Left lung (tissue), 10 donors: Measurements from ENCODE around the gene NID1. TPM values are rescaled to one million over a fixed set of nuclear protein-coding genes. Genes with fewer than 3 reads are reported as not detected.

Source experiments
- ATAC-seq: fragments of 200-7000 bp; cut with Tn5 transposase; one replicate; pipeline ENCODE4 v1.9.1; 2020; ENCODE audit warnings: moderate library complexity
- DNase-seq, 4 donors: peaks; one replicate each; pipeline ENCODE4 v3.0.0-alpha.2; 2013 to 2020
- H3K27ac ChIP-seq, 2 donors: fragments of 200-600 bp; sonication (generic) in 1 of 2; one replicate each; pipeline versions ENCODE4 v1.5.0 to v1.8.0; 2020 to 2021
- H3K27me3 ChIP-seq, 2 donors: fragments of 200-600 bp; sonication (generic) in 1 of 2; one replicate each; pipeline versions ENCODE4 v1.5.0 to v1.8.0; 2020 to 2021
- H3K36me3 ChIP-seq, 2 donors: fragments of 200-600 bp; sonication (generic) in 1 of 2; one replicate each; pipeline versions ENCODE4 v1.5.0 to v1.8.0; 2020 to 2021
- H3K4me1 ChIP-seq, 2 donors: fragments of 200-600 bp; one replicate each; pipeline ENCODE4 v1.8.0; 2021
- H3K4me3 ChIP-seq, 2 donors: fragments of 200-600 bp; sonication (generic) in 1 of 2; one replicate each; pipeline versions ENCODE4 v1.5.0 to v1.8.0; 2020 to 2021; ENCODE audit warnings: mild to moderate bottlenecking in 1 of 2
- H3K9me3 ChIP-seq, 2 donors: fragments of 200-600 bp; sonication (generic) in 1 of 2; one replicate each; pipeline versions ENCODE4 v1.5.0 to v1.8.0; 2020 to 2021
- intact Hi-C, 2 donors: fragments of 100-400 bp; cut with DNase I; formaldehyde crosslinking; loops; one replicate each; pipeline versions ENCODE4 v1.11.2 to v1.14.2; 2022
- polyA plus RNA-seq, 6 donors: library from polyadenylated mRNA; unstranded; fragments of 120-200 nt; gene quantifications; one replicate each; pipeline ENCODE4 v1.2.1, GENCODE V29; 2013; ENCODE audit not compliant: insufficient read length in 6 of 6
- total RNA-seq, 2 donors: library from RNA; stranded (reverse); fragmentation: NEBNext Ultra II Directional; extraction: Animal tissue kit (Norgen Biotek cat#: 25700); gene quantifications; one replicate each; pipeline ENCODE4 v1.2.1, GENCODE V29; 2021
- TF ChIP-seq, protein P1 (sequence below), 2 donors: fragments of 200-600 bp; sonication (generic) in 1 of 2; IDR thresholded peaks; one replicate each; pipeline versions ENCODE4 v1.5.0 to v1.8.0; 2021; ENCODE audit warnings: antibody characterized with exemption in 2 of 2
- donor health status: DM: no; HTN: yes; CAD: no.
- donor health status: DM: no; HTN: no; CAD: no.

Gene NID1
- total and polyA plus RNA-seq, 8 donors: 55.4 to 233 (median 218) TPM

DNA sequence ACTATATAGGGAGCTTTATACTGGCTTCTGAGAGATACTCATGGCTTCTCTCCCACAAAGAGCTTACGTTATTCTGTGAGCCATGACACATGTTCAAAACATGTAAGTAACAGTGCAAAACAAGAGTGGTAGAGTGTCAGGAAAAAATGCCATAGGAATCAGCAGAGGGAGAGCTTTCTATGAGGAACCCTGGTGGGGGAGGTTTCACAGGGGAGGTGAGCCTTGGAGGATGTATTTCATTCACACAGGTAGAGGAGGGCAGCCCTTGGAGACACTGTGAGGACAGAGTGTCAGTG, 125.5 kb downstream of the NID1 start:
- H3K4me1 ChIP-seq: peaks cover 0 to 82% of the 10 kb centered on the region in 2 donors

DNA sequence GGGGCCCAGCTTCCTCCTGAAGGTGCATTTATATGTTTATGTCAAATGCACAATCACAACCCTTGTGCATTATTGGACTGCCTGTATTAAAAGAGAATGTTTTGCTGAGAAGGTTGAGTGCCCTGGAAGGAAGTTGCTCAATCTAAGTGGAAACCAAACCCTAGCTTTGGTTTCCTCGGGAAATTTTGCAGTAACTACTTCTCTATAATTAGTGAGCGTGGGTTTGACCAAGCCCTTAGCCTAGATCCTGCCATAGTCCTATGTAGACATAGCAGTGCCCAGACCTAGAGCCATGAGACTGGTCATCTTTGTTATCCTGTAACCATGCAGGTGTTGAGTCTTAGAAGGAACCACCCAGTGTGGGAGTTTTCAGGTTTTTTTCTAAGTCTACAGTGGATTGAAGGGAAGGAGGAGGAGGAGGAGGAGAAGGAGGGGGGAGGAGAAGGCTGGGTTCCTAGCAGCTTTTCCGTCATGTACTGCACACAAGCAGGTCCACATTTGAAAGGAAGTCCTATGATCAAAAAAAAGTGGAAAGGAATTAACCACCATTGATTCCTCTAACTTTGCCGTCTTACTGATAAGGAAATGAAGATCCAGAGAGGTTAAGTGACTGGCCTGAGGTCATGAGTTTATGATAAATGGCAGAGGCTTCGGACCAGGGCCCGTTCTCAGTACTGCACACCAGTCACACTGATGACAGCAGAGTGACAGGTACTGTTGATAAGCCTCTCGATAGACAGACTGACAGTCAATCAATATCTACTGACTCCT, 126.0 kb downstream of the NID1 start:
- no peaks in the 10 kb centered on the region for H3K9me3 ChIP-seq
- H3K4me3 ChIP-seq: no peak overlapping the region
- H3K4me1 ChIP-seq: peaks cover 0 to 78% of the 10 kb centered on the region in 2 donors
- TF ChIP-seq, protein P1, sequence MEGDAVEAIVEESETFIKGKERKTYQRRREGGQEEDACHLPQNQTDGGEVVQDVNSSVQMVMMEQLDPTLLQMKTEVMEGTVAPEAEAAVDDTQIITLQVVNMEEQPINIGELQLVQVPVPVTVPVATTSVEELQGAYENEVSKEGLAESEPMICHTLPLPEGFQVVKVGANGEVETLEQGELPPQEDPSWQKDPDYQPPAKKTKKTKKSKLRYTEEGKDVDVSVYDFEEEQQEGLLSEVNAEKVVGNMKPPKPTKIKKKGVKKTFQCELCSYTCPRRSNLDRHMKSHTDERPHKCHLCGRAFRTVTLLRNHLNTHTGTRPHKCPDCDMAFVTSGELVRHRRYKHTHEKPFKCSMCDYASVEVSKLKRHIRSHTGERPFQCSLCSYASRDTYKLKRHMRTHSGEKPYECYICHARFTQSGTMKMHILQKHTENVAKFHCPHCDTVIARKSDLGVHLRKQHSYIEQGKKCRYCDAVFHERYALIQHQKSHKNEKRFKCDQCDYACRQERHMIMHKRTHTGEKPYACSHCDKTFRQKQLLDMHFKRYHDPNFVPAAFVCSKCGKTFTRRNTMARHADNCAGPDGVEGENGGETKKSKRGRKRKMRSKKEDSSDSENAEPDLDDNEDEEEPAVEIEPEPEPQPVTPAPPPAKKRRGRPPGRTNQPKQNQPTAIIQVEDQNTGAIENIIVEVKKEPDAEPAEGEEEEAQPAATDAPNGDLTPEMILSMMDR (IDR thresholded peaks at IDR 0.05): no peak
- DNase-seq (no peak), ATAC-seq (peak; percentile 72)
- no peaks in the 10 kb centered on the region for H3K36me3 ChIP-seq
- H3K27ac ChIP-seq: peak overlapping the region in 1 of 2 donors; percentile 92
- no peaks in the 10 kb centered on the region for H3K27me3 ChIP-seq
- intact Hi-C loops: no loop called here

More for the DNA sequence above, 125.5 kb downstream of the NID1 start:
- no peaks in the 10 kb centered on the region for H3K36me3 ChIP-seq
- intact Hi-C loops: no loop called here
- H3K4me3 ChIP-seq: no peak overlapping the region
- DNase-seq (no peak), ATAC-seq (no peak)
- H3K9me3 ChIP-seq: no peaks in the 10 kb centered on the region
- no peaks in the 10 kb centered on the region for H3K27me3 ChIP-seq
- peak overlapping the region in 1 of 2 donors; percentile 92 for H3K27ac ChIP-seq
- TF ChIP-seq, protein P1 (IDR thresholded peaks at IDR 0.05): no peak

DNA sequence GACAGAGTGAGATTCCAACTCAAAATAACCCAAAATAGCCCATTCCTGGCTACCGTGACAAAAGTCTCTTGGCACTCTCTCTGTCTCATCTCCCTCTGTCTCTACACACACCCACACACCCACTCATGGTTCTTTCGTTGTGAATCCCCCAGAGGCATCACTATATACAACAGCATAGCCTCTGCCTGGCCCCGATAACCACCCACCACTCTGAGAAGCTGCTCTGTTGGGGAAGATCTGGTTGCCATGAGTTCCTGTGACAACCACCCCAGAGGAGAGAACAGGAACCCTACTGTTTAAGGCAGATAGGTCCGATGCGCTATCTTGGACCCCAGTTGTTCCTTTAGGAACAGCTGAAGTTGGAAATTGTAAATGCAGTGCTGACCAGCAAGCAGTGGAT, 127.8 kb downstream of the NID1 start:
- Histone ChIP-seq H3K4me3 (no peak overlapping the region), H3K36me3 (no peaks in the 10 kb centered on the region), H3K9me3 (no peaks in the 10 kb centered on the region), H3K4me1 (peaks cover 0 to 80% of the 10 kb centered on the region in 2 donors), H3K27me3 (no peaks in the 10 kb centered on the region), H3K27ac (peak overlapping the region in 1 of 2 donors; percentile 92)
- DNase-seq: no peak
- TF ChIP-seq, protein P1 (IDR thresholded peaks at IDR 0.05): no peak
- ATAC-seq: no peak
- intact Hi-C loops: no loop called here

DNA sequence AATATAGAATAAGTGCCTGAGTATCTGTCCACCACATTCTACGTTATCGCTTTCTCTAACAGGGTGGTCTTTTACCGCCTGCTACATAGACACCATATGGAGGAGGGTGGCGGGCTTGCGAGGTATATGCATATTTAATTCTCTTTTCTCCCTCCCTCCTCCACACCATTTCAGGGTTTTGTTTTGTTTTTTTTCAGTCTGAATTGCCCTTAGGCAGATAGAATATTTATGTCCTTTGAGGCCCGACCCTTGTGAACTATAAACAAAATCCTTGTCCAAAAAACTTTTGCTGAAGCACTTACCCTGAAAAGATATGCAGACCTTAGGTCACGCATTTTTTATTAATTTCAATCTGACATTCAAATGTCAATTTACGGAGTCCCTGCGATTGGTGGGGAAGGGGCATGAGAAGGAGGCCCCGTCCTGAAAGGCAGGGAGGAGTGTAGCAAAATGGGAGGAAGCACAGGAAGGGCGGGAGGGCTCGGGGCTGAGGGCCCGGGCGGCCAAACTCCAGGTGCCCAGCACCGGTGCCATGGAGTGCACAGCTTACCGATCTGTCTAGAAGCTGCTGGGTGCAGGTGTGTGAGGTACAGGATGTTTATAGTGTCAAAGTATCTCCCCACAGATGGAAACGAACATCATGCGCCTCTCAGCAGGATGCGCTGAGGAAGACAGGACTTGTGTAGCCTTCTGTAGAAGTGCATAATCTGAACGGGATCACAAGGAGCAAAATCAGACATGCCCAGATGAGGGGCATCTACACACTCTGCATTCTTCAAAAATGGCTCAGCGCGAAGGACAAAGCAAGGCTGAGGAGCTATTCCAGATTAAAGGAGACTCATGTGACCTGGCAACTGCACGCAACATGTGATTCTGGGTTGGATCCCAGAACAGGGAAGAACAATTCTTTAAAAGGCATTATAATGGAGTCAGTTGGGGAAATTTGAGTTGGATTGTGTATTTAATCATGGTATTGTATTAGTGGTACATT, 129.4 kb downstream of the NID1 start:
- TF ChIP-seq, protein P1 (IDR thresholded peaks at IDR 0.05): no peak
- DNase-seq: no peak

DNA sequence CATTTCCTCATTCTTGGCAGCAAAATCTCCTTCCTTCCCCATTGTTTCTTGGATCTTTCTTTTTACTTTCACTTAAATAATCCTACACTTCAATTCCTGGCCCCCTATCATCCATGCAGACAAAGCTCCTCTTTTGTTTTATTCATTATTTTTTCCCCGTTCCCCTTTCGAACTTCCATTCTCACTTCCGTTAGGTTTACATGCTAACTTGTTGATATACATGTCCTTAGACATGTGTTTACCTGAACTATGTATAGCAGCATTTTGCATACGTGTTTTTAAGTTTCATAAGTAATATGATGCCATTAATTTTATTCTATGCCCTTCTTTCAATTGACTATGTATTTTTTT, 131.1 kb downstream of the NID1 start:
- Histone ChIP-seq H3K9me3 (no peaks in the 10 kb centered on the region), H3K4me3 (no peak overlapping the region), H3K36me3 (no peaks in the 10 kb centered on the region), H3K4me1 (peaks cover 0 to 63% of the 10 kb centered on the region in 2 donors), H3K27ac (peak overlapping the region in 1 of 2 donors; percentile 85), H3K27me3 (no peaks in the 10 kb centered on the region)
- TF ChIP-seq, protein P1 (IDR thresholded peaks at IDR 0.05): no peak
- no peak for ATAC-seq
- no peak for DNase-seq
- intact Hi-C loops: no loop called here

More for the DNA sequence above, 129.4 kb downstream of the NID1 start:
- Histone ChIP-seq H3K4me3 (no peak overlapping the region), H3K9me3 (no peaks in the 10 kb centered on the region), H3K27ac (no peak overlapping the region), H3K27me3 (no peaks in the 10 kb centered on the region), H3K36me3 (no peaks in the 10 kb centered on the region), H3K4me1 (peaks cover 0 to 81% of the 10 kb centered on the region in 2 donors)
- intact Hi-C loops: no loop called here
- no peak for ATAC-seq
